ENCODE data around the gene SEC23IP.

DNA sequence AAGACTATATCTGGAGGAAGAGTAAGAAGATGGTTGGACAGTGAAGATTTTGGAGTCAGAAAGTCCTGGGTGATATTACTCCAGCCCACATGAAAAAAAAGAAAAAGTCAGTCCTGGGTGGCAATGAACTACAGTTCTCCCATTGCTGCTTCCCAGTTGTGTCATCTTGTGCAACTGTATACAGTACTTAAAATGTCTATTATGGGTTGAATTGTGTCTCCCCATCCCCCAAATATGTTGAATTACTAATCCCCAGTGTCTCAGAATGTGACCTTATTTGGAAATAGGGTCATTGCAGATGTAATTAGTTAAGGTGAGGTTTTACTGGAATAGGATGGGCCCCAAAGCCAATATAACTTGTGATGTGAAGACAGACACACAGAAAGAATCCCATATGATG, 15.6 kb downstream of the SEC23IP start:
- TF ChIP-seq POLR2AphosphoS5 (IDR thresholded peaks at IDR 0.05; ENCODE audit: low read depth, low read length): no peak
- TF ChIP-seq, protein P1, sequence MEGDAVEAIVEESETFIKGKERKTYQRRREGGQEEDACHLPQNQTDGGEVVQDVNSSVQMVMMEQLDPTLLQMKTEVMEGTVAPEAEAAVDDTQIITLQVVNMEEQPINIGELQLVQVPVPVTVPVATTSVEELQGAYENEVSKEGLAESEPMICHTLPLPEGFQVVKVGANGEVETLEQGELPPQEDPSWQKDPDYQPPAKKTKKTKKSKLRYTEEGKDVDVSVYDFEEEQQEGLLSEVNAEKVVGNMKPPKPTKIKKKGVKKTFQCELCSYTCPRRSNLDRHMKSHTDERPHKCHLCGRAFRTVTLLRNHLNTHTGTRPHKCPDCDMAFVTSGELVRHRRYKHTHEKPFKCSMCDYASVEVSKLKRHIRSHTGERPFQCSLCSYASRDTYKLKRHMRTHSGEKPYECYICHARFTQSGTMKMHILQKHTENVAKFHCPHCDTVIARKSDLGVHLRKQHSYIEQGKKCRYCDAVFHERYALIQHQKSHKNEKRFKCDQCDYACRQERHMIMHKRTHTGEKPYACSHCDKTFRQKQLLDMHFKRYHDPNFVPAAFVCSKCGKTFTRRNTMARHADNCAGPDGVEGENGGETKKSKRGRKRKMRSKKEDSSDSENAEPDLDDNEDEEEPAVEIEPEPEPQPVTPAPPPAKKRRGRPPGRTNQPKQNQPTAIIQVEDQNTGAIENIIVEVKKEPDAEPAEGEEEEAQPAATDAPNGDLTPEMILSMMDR (IDR thresholded peaks at IDR 0.05): no peak
- TF ChIP-seq SIN3A (IDR thresholded peaks at IDR 0.05; ENCODE audit: borderline replicate concordance, insufficient read depth, low read depth, low read length): no peak
- no peak for TF ChIP-seq TCF7L2 (IDR thresholded peaks at IDR 0.05; ENCODE audit: low read depth, low read length)
- TF ChIP-seq REST (IDR thresholded peaks at IDR 0.05; ENCODE audit: insufficient read depth in 1 of 2, low read depth in 2 of 2, low read length in 1 of 2): no peak
